ENCODE data around the gene SAMD5.

The SAMD5 gene

DNA sequence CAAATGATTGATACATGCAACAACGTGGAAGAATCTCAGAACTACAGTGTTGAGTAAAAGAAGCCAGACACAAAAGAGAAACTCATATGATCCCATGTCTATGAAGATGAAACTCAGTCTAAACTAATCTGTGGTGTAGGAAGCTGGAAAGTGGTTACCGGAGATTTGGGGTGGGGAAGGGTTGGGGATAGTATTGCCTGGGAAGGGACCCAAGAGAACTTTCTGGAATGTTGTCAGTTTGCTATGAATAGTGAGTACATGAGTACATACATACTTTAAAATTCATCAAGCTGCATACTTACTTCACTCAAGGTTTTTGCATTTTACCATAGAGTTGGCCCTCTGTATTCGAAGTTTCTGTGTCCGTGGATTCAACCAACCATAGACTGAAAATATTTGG, 106.0 kb downstream of the SAMD5 start:
- TF ChIP-seq, protein P1, sequence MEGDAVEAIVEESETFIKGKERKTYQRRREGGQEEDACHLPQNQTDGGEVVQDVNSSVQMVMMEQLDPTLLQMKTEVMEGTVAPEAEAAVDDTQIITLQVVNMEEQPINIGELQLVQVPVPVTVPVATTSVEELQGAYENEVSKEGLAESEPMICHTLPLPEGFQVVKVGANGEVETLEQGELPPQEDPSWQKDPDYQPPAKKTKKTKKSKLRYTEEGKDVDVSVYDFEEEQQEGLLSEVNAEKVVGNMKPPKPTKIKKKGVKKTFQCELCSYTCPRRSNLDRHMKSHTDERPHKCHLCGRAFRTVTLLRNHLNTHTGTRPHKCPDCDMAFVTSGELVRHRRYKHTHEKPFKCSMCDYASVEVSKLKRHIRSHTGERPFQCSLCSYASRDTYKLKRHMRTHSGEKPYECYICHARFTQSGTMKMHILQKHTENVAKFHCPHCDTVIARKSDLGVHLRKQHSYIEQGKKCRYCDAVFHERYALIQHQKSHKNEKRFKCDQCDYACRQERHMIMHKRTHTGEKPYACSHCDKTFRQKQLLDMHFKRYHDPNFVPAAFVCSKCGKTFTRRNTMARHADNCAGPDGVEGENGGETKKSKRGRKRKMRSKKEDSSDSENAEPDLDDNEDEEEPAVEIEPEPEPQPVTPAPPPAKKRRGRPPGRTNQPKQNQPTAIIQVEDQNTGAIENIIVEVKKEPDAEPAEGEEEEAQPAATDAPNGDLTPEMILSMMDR (IDR thresholded peaks at IDR 0.05) = no peak

DNA sequence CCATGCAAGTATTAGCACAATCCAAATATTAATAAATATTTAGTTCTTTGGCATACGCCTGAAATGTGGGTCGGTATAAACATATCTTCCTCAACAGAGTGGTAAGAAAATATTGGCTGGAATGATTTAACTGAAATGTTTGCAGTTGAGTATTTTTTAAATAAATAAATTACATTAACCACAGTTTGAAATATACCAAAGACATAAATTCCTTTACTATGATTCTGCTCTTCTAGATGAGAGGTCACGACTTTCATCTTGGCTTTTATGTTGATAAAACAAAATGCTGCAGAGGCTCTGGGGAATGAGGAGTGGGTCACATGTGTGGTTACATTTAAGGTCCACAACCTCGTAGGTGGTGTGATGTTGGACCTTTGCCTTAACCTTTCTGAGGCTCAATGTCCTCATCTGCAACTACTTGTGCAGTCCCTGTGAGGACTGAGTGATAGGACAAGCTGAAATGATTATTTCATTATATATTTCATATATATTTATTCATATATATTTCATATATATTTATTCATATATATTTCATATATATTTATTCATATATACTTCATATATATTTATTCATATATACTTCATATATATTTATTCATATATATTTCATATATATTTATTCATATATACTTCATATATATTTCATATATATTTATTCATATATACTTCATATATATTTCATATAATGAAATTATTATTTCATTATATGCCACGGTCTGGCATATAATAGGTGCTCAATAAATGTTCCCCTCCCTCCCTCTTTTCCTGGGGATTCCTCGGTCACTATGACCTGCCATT, 107.4 kb downstream of the SAMD5 start:
- TF ChIP-seq, protein P1 (IDR thresholded peaks at IDR 0.05) = no peak

DNA sequence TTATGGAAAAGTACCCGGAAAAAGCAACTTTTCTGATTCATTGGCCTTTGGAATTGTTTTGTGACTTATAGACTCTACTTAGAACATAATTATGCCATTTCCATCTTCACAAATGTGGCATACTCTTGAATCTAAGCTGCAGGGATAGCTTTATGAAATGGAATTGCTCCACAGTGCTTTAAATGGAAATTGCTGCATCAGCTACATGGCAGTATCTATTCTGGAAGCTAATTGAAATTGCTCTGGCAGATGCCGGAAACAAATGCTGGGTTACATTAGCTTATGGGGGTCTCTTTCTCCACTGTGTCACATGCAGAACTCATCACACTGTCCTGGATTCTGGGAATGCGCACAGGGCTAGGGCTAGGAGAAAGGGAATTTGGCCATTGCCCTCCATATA, 108.9 kb downstream of the SAMD5 start:
- TF ChIP-seq, protein P1 (IDR thresholded peaks at IDR 0.05) = no peak

DNA sequence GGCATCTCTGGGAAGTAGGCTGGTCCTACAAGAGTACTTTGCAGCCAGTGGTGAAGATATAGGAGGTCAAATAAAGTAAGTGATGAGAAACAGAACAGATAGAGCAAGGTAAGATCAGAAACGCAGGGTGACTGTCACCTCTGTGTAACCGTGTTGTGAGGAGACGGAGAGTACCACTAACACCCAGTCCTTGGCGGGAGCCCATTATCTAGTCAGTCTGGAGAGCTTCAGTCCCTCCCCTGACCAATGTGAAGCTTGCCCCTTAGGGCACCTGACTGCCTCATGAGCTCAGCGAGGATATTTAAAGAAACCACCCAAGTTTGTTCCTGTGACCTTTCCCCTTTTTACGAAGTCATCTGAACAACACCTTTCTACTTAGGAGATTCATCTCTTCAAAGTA, 110.0 kb downstream of the SAMD5 start:
- TF ChIP-seq, protein P1 (IDR thresholded peaks at IDR 0.05) = no peak

DNA sequence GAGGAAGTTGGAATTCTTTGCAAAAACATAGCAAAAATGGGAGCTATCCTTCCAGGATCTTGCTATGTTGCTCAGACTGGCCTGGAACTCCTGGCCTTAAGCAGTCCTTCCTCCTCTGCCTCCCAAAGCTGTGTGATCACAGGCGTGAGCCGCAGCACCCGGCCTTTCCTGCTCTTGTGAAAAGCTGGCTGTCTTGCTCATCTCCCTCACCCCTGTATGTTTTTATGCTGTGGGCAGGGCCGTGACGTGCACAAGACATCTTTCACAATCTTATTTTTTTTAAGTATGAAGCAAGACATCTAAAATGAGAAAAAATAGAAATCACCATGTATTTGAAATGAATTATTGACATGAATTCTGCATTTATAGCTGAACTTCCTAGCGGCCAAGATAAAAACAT, 110.4 kb downstream of the SAMD5 start:
- TF ChIP-seq, protein P1 (IDR thresholded peaks at IDR 0.05) = no peak

Data from LNCAP (cell line).